Neural cell (in vitro differentiated cells): ENCODE measurements around the gene EXOC2. TPM values are rescaled to one million over a fixed set of nuclear protein-coding genes. Genes with fewer than 3 reads are reported as not detected.

Source experiments
- H2AFZ ChIP-seq: fragments of 200-600, 300-800 bp; sonication (generic), shearing (Covaris generic); 2 replicates; pipeline ENCODE4 v1.6.0; 2014; ENCODE audit warnings: low read depth, mild to moderate bottlenecking, antibody characterized with exemption, low read length, moderate library complexity
- H3F3A ChIP-seq: fragments of 200-600 bp; shearing (Covaris generic); 2 replicates; pipeline ENCODE4 v1.6.1; 2016; ENCODE audit warnings: mild to moderate bottlenecking, moderate library complexity, mixed read lengths, antibody characterized with exemption, low read length; ENCODE audit not compliant: insufficient read depth, poor library complexity, severe bottlenecking
- H3K27ac ChIP-seq: fragments of 200-600, 300-800 bp; sonication (generic), shearing (Covaris generic); 2 replicates; pipeline ENCODE4 v1.5.1; 2014; ENCODE audit warnings: mild to moderate bottlenecking, low read length, moderate library complexity
- H3K27me3 ChIP-seq: fragments of 300-800, 200-600 bp; sonication (generic), shearing (Covaris generic); 2 replicates; pipeline ENCODE4 v1.6.0; 2014; ENCODE audit warnings: mild to moderate bottlenecking, low read depth, low read length, moderate library complexity; ENCODE audit not compliant: insufficient read depth
- H3K36me3 ChIP-seq: fragments of 300-800, 200-600 bp; sonication (generic), shearing (Covaris generic); 2 replicates; pipeline ENCODE4 v1.5.1; 2014; ENCODE audit warnings: mild to moderate bottlenecking, antibody characterized with exemption, low read length, moderate library complexity; ENCODE audit not compliant: insufficient read depth
- H3K4me2 ChIP-seq: fragments of 300-800, 200-600 bp; sonication (generic), shearing (Covaris generic); 2 replicates; pipeline ENCODE4 v1.6.0; 2014; ENCODE audit warnings: mild to moderate bottlenecking, low read length
- H3K4me3 ChIP-seq: fragments of 300-800, 200-600 bp; sonication (generic), shearing (Covaris generic); 2 replicates; pipeline ENCODE4 v1.5.1; 2014; ENCODE audit warnings: mild to moderate bottlenecking, low read length, moderate library complexity
- H3K79me2 ChIP-seq: fragments of 200-600 bp; shearing (Covaris generic); replicated peaks from 2 replicates; pipeline ENCODE4 v1.6.0; 2014; ENCODE audit warnings: mild to moderate bottlenecking, low read length, moderate library complexity; ENCODE audit not compliant: insufficient read depth
- H3K9ac ChIP-seq: fragments of 300-800, 200-600 bp; sonication (generic), shearing (Covaris generic); 2 replicates; pipeline ENCODE4 v1.6.1; 2016; ENCODE audit warnings: mild to moderate bottlenecking, low read length, mixed read lengths
- H3K9me2 ChIP-seq: fragments of 200-600 bp; shearing (Covaris generic); 2 replicates; pipeline ENCODE4 v1.6.1; 2016; ENCODE audit warnings: mild to moderate bottlenecking, low read length, mixed read lengths; ENCODE audit not compliant: insufficient read depth
- H3K9me3 ChIP-seq: fragments of 200-600, 300-800 bp; sonication (generic), shearing (Covaris generic); 2 replicates; pipeline ENCODE4 v1.6.1; 2016; ENCODE audit warnings: mild to moderate bottlenecking, mixed run types, low read length, moderate library complexity, mixed read lengths
- H4K20me1 ChIP-seq: fragments of 200-600 bp; shearing (Covaris generic); 2 replicates; pipeline ENCODE4 v1.6.1; 2016; ENCODE audit warnings: mild to moderate bottlenecking, mixed run types; ENCODE audit not compliant: insufficient read depth
- EP300 ChIP-seq: fragments of 450-650 bp; conservative IDR thresholded peaks from 2 replicates; pipeline ENCODE4 v1.6.1; 2014; ENCODE audit warnings: antibody characterized with exemption, mild to moderate bottlenecking, moderate library complexity; ENCODE audit not compliant: poor library complexity, severe bottlenecking
- EZH2 ChIP-seq: fragments of 200-600, 300-800 bp; shearing (Covaris generic), sonication (generic); IDR thresholded peaks from 2 replicates; pipeline ENCODE4 v1.6.1; 2014; ENCODE audit warnings: antibody characterized with exemption, low read length, borderline replicate concordance, mild to moderate bottlenecking; ENCODE audit not compliant: insufficient read depth, poor library complexity, severe bottlenecking
- MXI1 ChIP-seq: fragments of 450-650 bp; conservative IDR thresholded peaks from 2 replicates; pipeline ENCODE4 v1.6.1; 2014; ENCODE audit warnings: antibody characterized with exemption, mild to moderate bottlenecking; ENCODE audit not compliant: poor library complexity, severe bottlenecking
- POLR2AphosphoS5 ChIP-seq: IDR thresholded peaks from 2 replicates; pipeline ENCODE4 v1.6.1; 2012
- RAD21 ChIP-seq: fragments of 450-650 bp; conservative IDR thresholded peaks from 2 replicates; pipeline ENCODE4 v1.6.1; 2014; ENCODE audit warnings: antibody characterized with exemption, mild to moderate bottlenecking, moderate library complexity
- SMC3 ChIP-seq: fragments of 450-650 bp; conservative IDR thresholded peaks from 2 replicates; pipeline ENCODE4 v1.6.1; 2014; ENCODE audit warnings: antibody characterized with exemption, mild to moderate bottlenecking, moderate library complexity; ENCODE audit not compliant: poor library complexity
- TAF1 ChIP-seq: IDR thresholded peaks from 2 replicates; pipeline ENCODE4 v1.6.1; 2012; ENCODE audit warnings: low read depth
- polyA plus RNA-seq: library from polyadenylated mRNA; depleted of rRNA; stranded (reverse); fragments of >200 nt; gene quantifications from 2 replicates; pipeline ENCODE4 v1.2.3, GENCODE V29; 2014
- TF ChIP-seq, protein P1 (sequence below): fragments of 450-650 bp; IDR thresholded peaks from 2 replicates; pipeline ENCODE4 v1.5.1; 2014; ENCODE audit warnings: antibody characterized with exemption, mild to moderate bottlenecking, moderate library complexity; ENCODE audit not compliant: poor library complexity, severe bottlenecking
- TF ChIP-seq, protein P2 (sequence below): IDR thresholded peaks from 2 replicates; pipeline ENCODE4 v1.6.1; 2012; ENCODE audit warnings: borderline replicate concordance

Gene EXOC2
- polyA plus RNA-seq, 1 donor from 2014 or later = 38.6 TPM

DNA sequence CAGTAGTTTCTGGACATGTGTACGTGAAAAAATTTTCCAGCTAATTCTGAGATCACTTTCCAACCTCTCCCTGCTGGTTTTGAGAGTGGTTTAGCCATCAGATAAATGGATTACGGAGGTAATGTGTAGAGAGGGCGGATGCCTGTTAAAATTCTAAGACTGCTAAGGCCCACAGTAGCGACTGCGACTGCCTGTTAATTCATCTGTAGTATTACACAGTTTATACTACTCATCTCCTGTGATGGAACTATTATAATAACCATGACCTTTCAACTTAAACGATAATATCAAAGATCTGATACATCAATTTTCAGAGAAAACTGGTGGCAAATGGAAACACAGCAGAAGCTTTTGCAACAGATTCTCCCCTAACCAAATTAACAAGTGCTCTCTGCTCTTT, 199.1 kb downstream of the EXOC2 start:
- TF ChIP-seq, protein P1, sequence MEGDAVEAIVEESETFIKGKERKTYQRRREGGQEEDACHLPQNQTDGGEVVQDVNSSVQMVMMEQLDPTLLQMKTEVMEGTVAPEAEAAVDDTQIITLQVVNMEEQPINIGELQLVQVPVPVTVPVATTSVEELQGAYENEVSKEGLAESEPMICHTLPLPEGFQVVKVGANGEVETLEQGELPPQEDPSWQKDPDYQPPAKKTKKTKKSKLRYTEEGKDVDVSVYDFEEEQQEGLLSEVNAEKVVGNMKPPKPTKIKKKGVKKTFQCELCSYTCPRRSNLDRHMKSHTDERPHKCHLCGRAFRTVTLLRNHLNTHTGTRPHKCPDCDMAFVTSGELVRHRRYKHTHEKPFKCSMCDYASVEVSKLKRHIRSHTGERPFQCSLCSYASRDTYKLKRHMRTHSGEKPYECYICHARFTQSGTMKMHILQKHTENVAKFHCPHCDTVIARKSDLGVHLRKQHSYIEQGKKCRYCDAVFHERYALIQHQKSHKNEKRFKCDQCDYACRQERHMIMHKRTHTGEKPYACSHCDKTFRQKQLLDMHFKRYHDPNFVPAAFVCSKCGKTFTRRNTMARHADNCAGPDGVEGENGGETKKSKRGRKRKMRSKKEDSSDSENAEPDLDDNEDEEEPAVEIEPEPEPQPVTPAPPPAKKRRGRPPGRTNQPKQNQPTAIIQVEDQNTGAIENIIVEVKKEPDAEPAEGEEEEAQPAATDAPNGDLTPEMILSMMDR = no peak
- TF ChIP-seq EP300 (no peak), POLR2AphosphoS5 (no peak), SMC3 (no peak)
- TF ChIP-seq, protein P2, sequence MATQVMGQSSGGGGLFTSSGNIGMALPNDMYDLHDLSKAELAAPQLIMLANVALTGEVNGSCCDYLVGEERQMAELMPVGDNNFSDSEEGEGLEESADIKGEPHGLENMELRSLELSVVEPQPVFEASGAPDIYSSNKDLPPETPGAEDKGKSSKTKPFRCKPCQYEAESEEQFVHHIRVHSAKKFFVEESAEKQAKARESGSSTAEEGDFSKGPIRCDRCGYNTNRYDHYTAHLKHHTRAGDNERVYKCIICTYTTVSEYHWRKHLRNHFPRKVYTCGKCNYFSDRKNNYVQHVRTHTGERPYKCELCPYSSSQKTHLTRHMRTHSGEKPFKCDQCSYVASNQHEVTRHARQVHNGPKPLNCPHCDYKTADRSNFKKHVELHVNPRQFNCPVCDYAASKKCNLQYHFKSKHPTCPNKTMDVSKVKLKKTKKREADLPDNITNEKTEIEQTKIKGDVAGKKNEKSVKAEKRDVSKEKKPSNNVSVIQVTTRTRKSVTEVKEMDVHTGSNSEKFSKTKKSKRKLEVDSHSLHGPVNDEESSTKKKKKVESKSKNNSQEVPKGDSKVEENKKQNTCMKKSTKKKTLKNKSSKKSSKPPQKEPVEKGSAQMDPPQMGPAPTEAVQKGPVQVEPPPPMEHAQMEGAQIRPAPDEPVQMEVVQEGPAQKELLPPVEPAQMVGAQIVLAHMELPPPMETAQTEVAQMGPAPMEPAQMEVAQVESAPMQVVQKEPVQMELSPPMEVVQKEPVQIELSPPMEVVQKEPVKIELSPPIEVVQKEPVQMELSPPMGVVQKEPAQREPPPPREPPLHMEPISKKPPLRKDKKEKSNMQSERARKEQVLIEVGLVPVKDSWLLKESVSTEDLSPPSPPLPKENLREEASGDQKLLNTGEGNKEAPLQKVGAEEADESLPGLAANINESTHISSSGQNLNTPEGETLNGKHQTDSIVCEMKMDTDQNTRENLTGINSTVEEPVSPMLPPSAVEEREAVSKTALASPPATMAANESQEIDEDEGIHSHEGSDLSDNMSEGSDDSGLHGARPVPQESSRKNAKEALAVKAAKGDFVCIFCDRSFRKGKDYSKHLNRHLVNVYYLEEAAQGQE = no peak
- Histone ChIP-seq H3K4me2 (no peak overlapping the region), H3K27me3 (no peaks in the 10 kb centered on the region), H3K79me2 (no peaks in the 10 kb centered on the region), H3K36me3 (peaks cover 5% of the 10 kb centered on the region), H3K9ac (no peak overlapping the region), H4K20me1 (no peaks in the 10 kb centered on the region), H3F3A (no peaks in the 10 kb centered on the region), H3K27ac (no peak overlapping the region), H3K4me3 (no peak overlapping the region), H3K9me3 (no peaks in the 10 kb centered on the region), H2AFZ (no peak overlapping the region), H3K9me2 (no peaks in the 10 kb centered on the region)

DNA sequence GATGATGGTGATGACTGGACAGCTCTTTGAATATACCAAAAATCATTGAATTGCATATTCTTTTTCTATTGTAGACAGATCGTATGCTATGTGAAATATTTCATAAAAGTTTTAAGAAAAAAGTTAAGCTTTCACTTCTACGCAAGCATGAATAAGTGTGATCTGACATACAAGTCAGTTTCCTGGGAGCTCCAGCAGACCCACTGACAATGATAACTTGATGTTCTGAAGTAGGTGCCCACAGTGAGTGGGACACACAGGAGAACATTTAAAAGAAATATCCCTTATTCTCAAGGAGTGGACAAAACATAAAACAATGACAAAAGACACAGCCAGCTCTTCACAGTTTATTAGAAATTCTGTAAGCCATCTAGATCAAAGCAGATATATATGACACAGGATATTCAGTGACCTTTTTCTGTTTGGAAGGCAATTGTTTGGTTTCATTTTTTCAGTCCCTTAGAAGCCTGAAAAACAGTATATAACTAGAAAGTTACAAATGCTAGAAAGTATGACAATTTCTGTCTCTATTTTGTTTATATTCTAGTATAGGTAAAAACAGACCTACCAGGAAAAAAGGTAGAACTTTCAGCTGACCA, 200.0 kb downstream of the EXOC2 start:
- Histone ChIP-seq H3K9me2 (no peaks in the 10 kb centered on the region), H3K4me2 (no peak overlapping the region), H3K9me3 (no peaks in the 10 kb centered on the region), H3K79me2 (no peaks in the 10 kb centered on the region), H4K20me1 (no peaks in the 10 kb centered on the region), H3K4me3 (no peak overlapping the region), H3K27me3 (no peaks in the 10 kb centered on the region), H3K27ac (no peak overlapping the region), H3F3A (no peaks in the 10 kb centered on the region), H3K9ac (no peak overlapping the region), H2AFZ (no peak overlapping the region), H3K36me3 (peaks cover 5% of the 10 kb centered on the region)
- TF ChIP-seq, protein P1 = no peak
- TF ChIP-seq TAF1 (no peak), MXI1 (no peak), POLR2AphosphoS5 (no peak), RAD21 (no peak), SMC3 (no peak), EP300 (no peak), EZH2 (no peak)
- TF ChIP-seq, protein P2 = no peak
